Measurements from ENCODE around the gene ZNF580. TPM values are rescaled to one million over a fixed set of nuclear protein-coding genes. Genes with fewer than 3 reads are reported as not detected.
A peak's percentile ranks its signal among the peaks of the same experiment; 100 is the strongest.

The ZNF580 gene
- total and polyA plus RNA-seq, 2 of the 13 experiments (the other 11 are each of a cell fraction or from before 2014, with no cell fraction given), result 4.4 to 6.0 TPM

GRCh38 chr19:55621673-55622231 is 19.1 kb upstream of the ZNF580 start:
- CTCF ChIA-PET (ENCODE audit: low intra/inter-chr PET ratio, low total read pairs), result no interaction called here
- H3K9ac ChIP-seq (ENCODE audit: insufficient read depth, low read depth, low read length), result no peak overlapping the region
- H3K36me3 ChIP-seq (replicated peaks in 1 of 2; ENCODE audit: control insufficient read depth in 1 of 2, insufficient read depth in 2 of 2, low read length in 2 of 2), result peaks cover 1 to 3% of the 10 kb centered on the region in 2 experiments; a peak in 1 of 5 replicates
- H3K27ac ChIP-seq (ENCODE audit: extremely low read length, insufficient read depth, low read length), result no peak overlapping the region
- no peak overlapping the region for H2AFZ ChIP-seq (ENCODE audit: low read length)
- no peak overlapping the region for H3K4me3 ChIP-seq (replicated peaks in 1 of 3; ENCODE audit: insufficient read depth in 1 of 3, low read depth in 2 of 3, low read length in 3 of 3)
- H4K20me1 ChIP-seq (ENCODE audit: insufficient read depth, low read length), result peaks cover 14% of the 10 kb centered on the region; the same call in 1 of the 2 replicates
- DNase-seq (ENCODE audit: low spot score) (no peak), FAIRE-seq (no peak), ATAC-seq (no peak)
- H3K79me2 ChIP-seq (ENCODE audit: insufficient read depth, low read length), result peaks cover 4% of the 10 kb centered on the region
- POLR2A ChIA-PET, result interaction anchor here (0.7 kb wide), 1 partner anchor 13 kb away, joined by 3 read pairs; no protein-coding TSS in a partner anchor
- 97% methylated on average over 40 of the region's 55 CpGs for WGBS (ENCODE audit: low lambda C conversion rate)
- no peaks in the 10 kb centered on the region for H3K27me3 ChIP-seq (ENCODE audit: control insufficient read depth in 1 of 2, insufficient read depth in 2 of 2, low read length in 2 of 2)
- TF ChIP-seq ZNF772 (CRISPR knock-in tag; IDR thresholded peaks at IDR 0.05), result no peak
- TF ChIP-seq MLX (CRISPR knock-in tag; IDR thresholded peaks at IDR 0.05), result no peak
- TF ChIP-seq HNRNPL (IDR thresholded peaks at IDR 0.05; ENCODE audit: low read depth, low read length), result 0 out of 2 replicates have a peak, but pooled peaks have one; percentile 10
- peak; percentile 74 for TF ChIP-seq AGO2 (optimal IDR thresholded peaks at IDR 0.05; ENCODE audit: low read depth, low read length)
- no peak for TF ChIP-seq CBX2 (IDR thresholded peaks at IDR 0.05; ENCODE audit: low read depth, low read length)
- TF ChIP-seq CBX2 (CRISPR knock-in tag; IDR thresholded peaks at IDR 0.05; ENCODE audit: low read depth), result no peak
- 0 out of 2 replicates have a peak, but pooled peaks have one; percentile 5 for TF ChIP-seq ZBTB33 (CRISPR knock-in tag; IDR thresholded peaks at IDR 0.05)
- TF ChIP-seq SNRNP70 (IDR thresholded peaks at IDR 0.05; ENCODE audit: low read depth, low read length), result no peak
- peak; percentile 69; the same call in 1 of the 2 replicates for TF ChIP-seq RBFOX2 (IDR thresholded peaks at IDR 0.05; ENCODE audit: low read depth, low read length)
- TF ChIP-seq RBM22 (optimal IDR thresholded peaks at IDR 0.05; ENCODE audit: low read length), result no peak
- peak; percentile 46 for TF ChIP-seq AGO1 (IDR thresholded peaks at IDR 0.05; ENCODE audit: low read depth, low read length, poor library complexity, severe bottlenecking)
- in situ Hi-C loops (cut with HindIII; ENCODE audit: extremely low pct_ligation_motif_present, low pct_unique_long_range_greater_than_20kb) (no loop called here), intact Hi-C loops (cut with micrococcal nuclease; ENCODE audit: unreplicated experiment) (no loop called here)
- H3K9me3 ChIP-seq (ENCODE audit: low read length), result no peaks in the 10 kb centered on the region
- H3K4me1 ChIP-seq (ENCODE audit: insufficient read depth, low read length), result peaks cover 31% of the 10 kb centered on the region
- no peak overlapping the region for H3K4me2 ChIP-seq (ENCODE audit: low read depth, low read length)
- BruUV-seq (replicated peaks), result no TSS peak
